Stimulated activated naive CD4-positive, alpha-beta T cell treated with Interleukin-2 at 50 U/mL for 16 hours (primary cell): ENCODE data around the gene SHISAL2A.

ENCODE experiments used
- DNase-seq: peaks from one replicate; lab custom pipeline; 2025; lab: John Stamatoyannopoulos, UW

Gene SHISAL2A

GRCh38 chr1:52621950-52622349, 11.0 kb upstream of the SHISAL2A start:
- DNase-seq = no peak

GRCh38 chr1:52623812-52624211, 9.2 kb upstream of the SHISAL2A start:
- no peak for DNase-seq

DNA sequence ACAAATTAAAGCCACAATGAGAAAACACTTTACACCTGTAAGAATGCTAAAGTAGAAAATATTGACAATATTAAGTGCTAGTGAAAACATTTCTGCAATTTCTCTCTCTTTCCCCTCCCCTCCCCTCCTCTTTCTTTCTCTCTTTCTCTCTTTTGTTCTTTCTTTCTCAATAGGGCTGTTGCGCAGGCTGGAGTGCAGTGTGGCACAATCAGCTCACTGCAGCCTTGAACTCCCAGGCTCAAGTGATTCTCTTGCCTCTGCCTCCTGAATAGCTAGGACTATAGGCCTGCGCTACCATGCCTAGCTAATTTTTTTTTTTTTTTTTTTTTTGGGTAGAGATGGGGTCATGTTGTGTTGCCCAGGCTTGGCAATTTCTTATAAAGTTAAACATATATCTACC, 5.9 kb upstream of the SHISAL2A start:
- DNase-seq = no peak

- DNase-seq = no peak
Observed at GRCh38 chr1:52628614-52629324, 4.2 kb upstream of the SHISAL2A start.

DNA sequence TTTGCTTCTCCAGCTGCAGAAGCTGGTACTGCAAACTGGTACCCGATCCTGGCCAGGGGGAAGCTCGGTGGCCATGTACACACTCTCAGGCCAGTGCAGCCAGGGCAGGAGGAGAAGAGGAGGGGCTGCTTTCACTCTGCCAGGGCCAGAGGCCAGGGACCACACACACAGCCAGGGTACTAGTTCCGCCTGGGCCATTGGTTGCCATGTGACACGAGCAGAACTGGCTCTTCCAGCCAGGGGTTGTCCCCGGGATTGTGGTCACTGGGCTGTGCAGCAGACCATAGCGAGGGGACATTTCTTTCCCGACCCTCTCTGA, 3.7 kb upstream of the SHISAL2A start:
- DNase-seq = no peak

DNA sequence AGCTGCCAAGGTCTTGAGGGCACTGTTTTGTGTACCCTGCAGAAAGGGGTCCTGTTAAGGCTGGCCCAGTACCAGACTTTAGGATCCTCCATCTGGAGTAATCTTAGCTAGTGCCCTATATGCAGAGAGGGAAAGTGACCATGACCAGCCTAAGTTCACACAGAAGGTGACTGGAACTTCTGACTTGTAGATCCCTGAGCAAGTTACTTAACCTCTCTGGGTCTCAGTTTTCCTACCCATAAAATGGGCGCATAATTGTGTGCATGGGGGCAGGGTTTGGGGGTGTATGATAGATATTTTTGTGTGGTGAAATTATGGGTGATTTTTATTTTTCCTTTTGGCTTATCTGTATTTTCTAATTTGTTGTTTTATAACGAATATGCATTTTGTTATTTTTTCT, 3.3 kb upstream of the SHISAL2A start:
- DNase-seq = no peak

- no peak for DNase-seq
Observed at GRCh38 chr1:52631759-52632331, 1.1 kb upstream of the SHISAL2A start.

- DNase-seq = no peak
Observed at GRCh38 chr1:52633291-52633754, 355 bp downstream of the SHISAL2A start.

DNA sequence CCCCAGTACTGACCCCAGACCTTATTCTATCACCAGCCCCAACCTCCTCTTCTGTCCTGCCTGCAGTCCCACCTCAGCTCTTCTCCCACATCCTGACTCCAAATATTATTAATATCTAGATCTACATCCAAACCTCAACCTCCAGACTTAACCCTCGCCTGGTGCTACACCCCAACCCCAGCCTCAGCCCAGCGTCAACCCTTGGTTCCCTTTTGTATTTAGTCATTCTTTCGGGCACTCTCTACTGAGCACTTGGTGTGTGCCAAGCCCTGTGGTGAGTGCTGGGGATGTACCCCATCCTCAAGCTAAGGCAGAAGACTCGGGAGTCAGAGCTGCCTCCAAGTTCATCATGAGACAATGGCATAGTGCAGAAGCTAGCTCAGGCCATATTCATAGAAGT, 1.1 kb downstream of the SHISAL2A start:
- DNase-seq = no peak

GRCh38 chr1:52635321-52636089, 2.5 kb downstream of the SHISAL2A start:
- no peak for DNase-seq

GRCh38 chr1:52636721-52637695, 4.0 kb downstream of the SHISAL2A start:
- peak; percentile 41 for DNase-seq

- DNase-seq = no peak
Observed at GRCh38 chr1:52637946-52638345, 5.0 kb downstream of the SHISAL2A start.

- no peak for DNase-seq
Observed at GRCh38 chr1:52640697-52641096, 7.7 kb downstream of the SHISAL2A start.

GRCh38 chr1:52641307-52641706, 8.3 kb downstream of the SHISAL2A start:
- no peak for DNase-seq

DNA sequence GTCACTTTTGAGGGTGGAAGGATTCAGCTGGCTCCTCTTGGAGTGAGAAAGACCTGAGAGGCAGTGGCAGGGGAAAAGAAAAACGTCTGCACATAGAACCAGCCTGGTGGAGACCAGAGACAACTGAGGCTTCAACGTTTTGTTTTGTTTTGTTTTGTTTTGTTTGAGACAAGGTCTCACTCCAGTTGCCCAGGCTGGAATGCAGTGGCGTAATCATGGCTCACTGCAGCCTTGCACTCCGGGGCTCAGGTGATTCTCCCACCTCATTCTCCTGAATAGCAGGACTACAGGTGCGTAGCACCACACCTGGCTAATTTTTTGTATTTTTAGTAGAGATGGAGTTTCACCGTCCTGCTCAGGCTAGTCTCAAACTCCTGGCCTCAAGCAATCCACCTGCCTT, 12.3 kb downstream of the SHISAL2A start:
- no peak for DNase-seq

DNA sequence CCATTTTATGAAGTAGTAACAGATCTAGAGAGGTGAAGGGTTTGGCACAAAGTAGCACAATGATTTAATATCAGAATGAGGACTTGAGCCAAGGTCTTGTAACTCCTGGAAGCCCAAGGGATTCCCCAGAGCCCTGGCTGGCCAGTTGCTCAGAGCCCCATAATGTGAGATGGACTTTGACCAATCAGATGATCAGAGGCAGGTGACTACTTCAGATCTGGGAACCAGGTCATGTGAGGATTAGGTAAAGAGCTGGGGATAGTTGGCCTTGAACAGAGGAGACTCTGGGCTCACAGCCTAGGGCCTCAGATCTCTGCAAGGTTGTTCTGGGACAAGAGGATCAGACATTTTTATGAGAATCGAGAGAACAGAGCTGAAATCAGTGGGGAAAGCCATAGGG, 18.9 kb downstream of the SHISAL2A start:
- DNase-seq = no peak

- no peak for DNase-seq
Observed at GRCh38 chr1:52653207-52653849, 20.4 kb downstream of the SHISAL2A start.

DNA sequence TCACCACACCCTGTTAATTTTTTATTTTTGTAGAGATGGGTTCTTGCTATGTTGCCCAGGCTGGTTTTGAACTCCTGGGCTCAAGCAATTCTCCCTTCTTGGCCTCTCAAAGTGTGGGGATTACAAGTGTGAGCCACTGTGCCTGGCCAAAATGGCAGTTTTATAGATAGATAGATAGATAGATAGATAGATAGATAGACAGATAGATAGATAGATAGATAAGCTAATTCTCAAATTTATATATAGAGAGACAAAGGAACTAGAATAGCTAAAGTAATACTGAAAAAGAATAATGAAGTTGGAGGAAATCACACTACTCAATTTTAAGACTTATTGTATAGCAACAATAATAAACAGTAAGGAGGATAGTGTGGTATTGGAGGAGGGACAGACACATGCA, 21.1 kb downstream of the SHISAL2A start:
- no peak for DNase-seq

DNA sequence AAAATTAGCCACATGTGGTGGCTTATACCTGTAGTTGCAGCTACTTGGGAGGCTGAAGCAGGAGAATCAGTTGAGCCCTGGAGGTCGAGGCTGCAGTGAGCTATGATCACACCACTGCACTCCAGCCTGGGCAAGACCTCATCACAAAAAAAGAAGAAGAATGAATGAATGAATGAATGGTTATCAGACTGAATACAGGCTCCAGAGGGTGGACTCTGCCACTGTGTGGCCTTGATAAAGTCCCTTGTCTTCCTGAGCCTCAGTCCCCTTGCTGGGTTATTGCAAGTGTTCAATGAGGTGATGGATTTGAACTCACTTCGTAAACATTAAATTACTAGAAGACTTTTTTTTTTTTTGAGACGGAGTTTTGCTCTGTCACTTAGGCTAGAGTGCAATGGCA, 24.7 kb downstream of the SHISAL2A start:
- no peak for DNase-seq

DNA sequence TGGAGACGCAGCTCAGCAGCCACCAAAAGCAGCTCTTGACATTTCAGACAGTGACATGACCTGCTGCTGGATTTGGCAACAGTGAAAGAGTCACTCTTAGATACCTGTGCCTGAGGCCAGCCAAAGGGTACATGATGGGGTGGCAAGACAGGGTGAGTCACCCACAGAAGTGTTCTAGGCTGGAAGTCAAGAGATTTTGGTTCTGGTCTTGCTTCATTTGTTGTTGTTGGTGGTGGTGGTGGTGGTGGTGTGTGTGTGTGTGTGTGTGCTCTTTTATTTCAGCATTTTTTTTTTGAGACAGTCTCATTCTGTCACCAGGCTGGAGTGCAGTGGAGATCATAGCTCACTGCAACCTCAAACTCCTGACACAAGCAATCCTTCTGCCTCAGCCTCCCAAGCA, 25.8 kb downstream of the SHISAL2A start:
- DNase-seq = no peak

DNA sequence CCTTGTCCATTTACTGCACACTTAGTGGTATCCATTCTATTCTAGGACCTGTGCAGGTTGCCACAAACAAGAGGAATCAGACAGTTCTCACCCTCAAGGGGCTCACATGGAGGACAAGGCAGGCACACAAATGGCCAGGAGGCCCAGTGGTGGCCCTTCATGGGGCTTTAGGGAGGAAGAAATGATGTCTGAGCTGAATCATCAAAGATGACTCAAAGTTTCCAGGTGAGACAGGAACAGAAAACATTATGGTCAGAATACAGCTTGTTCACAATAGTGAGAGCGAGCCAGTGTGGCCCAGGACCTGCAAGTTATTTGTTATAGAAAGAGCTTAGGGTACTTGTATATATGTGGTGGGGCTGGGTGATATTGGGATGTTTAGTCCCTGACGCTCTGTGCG, 26.4 kb downstream of the SHISAL2A start:
- no peak for DNase-seq
